Measurements from ENCODE around the gene ALKBH1. TPM values are rescaled to one million over a fixed set of nuclear protein-coding genes. Genes with fewer than 3 reads are reported as not detected.

ALKBH1 gene
- total and polyA plus RNA-seq, 2 of the 13 experiments (the other 11 are each of a cell fraction or from before 2014, with no cell fraction given): 12.5 to 14.3 TPM

DNA sequence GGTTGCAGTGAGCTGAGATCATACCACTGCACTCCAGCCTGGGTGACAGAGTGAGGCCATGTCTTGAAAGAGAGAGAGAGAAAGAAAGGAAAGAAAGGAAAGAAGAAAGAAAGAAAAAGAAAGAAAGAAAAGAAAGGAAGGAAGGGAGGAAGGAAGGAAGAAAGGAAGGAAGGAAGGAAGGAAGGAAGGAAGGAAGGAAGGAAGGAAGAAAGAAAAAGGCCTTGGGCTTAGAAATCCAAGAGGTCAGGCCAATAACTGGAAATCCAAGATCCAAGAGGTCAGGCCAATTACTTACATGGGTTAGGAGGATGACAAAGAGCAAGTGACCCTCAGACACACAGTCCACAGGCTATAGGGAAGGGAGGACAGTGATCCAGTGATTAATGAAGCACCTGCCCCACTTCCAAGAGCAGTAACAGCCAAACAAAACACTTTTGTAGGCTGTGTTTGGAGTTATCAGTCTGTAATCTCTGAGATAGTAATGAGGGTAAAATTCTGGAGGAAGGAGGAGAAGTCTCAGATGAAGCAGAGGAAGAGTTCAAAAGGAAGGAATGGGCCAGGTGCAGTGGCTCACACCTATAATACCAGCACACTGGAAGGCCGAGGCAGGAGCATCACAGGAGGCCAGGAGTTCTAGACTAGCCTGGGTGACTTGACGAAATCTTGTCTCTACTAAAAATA is 59.2 kb downstream of the ALKBH1 start:
- Histone ChIP-seq H3K4me1 (ENCODE audit: insufficient read depth, low read length) (peaks cover 31% of the 10 kb centered on the region), H3K9me3 (ENCODE audit: low read length) (no peaks in the 10 kb centered on the region), H3K4me3 (replicated peaks in 1 of 3; ENCODE audit: insufficient read depth in 1 of 3, low read depth in 2 of 3, low read length in 3 of 3) (no peak overlapping the region), H3K79me2 (ENCODE audit: insufficient read depth, low read length) (no peaks in the 10 kb centered on the region), H2AFZ (ENCODE audit: low read length) (no peak overlapping the region), H3K9ac (ENCODE audit: insufficient read depth, low read depth, low read length) (no peak overlapping the region), H3K27ac (ENCODE audit: extremely low read length, insufficient read depth, low read length) (no peak overlapping the region), H3K4me2 (ENCODE audit: low read depth, low read length) (no peak overlapping the region), H4K20me1 (ENCODE audit: insufficient read depth, low read length) (no peaks in the 10 kb centered on the region), H3K27me3 (ENCODE audit: control insufficient read depth in 1 of 2, insufficient read depth in 2 of 2, low read length in 2 of 2) (no peaks in the 10 kb centered on the region; a peak in 2 of 5 replicates), H3K36me3 (replicated peaks in 1 of 2; ENCODE audit: control insufficient read depth in 1 of 2, insufficient read depth in 2 of 2, low read length in 2 of 2) (no peaks in the 10 kb centered on the region)
- FAIRE-seq: no peak
- 0% methylated on average over 2 of the region's 2 CpGs for WGBS (ENCODE audit: low lambda C conversion rate)
- no peak for DNase-seq (ENCODE audit: low spot score)
- no TSS peak for BruUV-seq (replicated peaks)
- POLR2A ChIA-PET: no interaction called here
- intact Hi-C loops (cut with micrococcal nuclease; ENCODE audit: unreplicated experiment) (no loop called here), in situ Hi-C loops (cut with HindIII; ENCODE audit: extremely low pct_ligation_motif_present, low pct_unique_long_range_greater_than_20kb) (no loop called here)
- no peak for ATAC-seq
- CTCF ChIA-PET (ENCODE audit: low intra/inter-chr PET ratio, low total read pairs): no interaction called here
- TF ChIP-seq PAX8 (CRISPR knock-in tag; IDR thresholded peaks at IDR 0.05; ENCODE audit: borderline replicate concordance) (no peak), ZNF512 (CRISPR knock-in tag; IDR thresholded peaks at IDR 0.05) (peak; percentile 75; the same call in 1 of the 2 replicates)

- no peak overlapping the region for H3K27ac ChIP-seq (ENCODE audit: extremely low read length, insufficient read depth, low read length)
- ATAC-seq: no peak; the same call in 2 of the 3 replicates
- CTCF ChIA-PET (ENCODE audit: low intra/inter-chr PET ratio, low total read pairs): no interaction called here
Observed at GRCh38 chr14:77647853-77648252, 60.0 kb downstream of the ALKBH1 start.

More at GRCh38 chr14:77647853-77648252, 60.0 kb downstream of the ALKBH1 start:
- no peaks in the 10 kb centered on the region for H3K9me3 ChIP-seq (ENCODE audit: low read length)
- H3K4me3 ChIP-seq (replicated peaks in 1 of 3; ENCODE audit: insufficient read depth in 1 of 3, low read depth in 2 of 3, low read length in 3 of 3): no peak overlapping the region
- no peaks in the 10 kb centered on the region for H3K79me2 ChIP-seq (ENCODE audit: insufficient read depth, low read length)
- peaks cover 23% of the 10 kb centered on the region for H3K4me1 ChIP-seq (ENCODE audit: insufficient read depth, low read length)
- POLR2A ChIA-PET: no interaction called here
- no peaks in the 10 kb centered on the region for H4K20me1 ChIP-seq (ENCODE audit: insufficient read depth, low read length)
- no peak for DNase-seq (ENCODE audit: low spot score)
- no peak overlapping the region for H3K4me2 ChIP-seq (ENCODE audit: low read depth, low read length)
- in situ Hi-C loops (cut with HindIII; ENCODE audit: extremely low pct_ligation_motif_present, low pct_unique_long_range_greater_than_20kb): no loop called here
- no TSS peak for BruUV-seq (replicated peaks)
- H3K9ac ChIP-seq (ENCODE audit: insufficient read depth, low read depth, low read length): no peak overlapping the region
- no peak for FAIRE-seq
- WGBS (ENCODE audit: low lambda C conversion rate): 9% methylated on average over 2 of the region's 2 CpGs
- no peaks in the 10 kb centered on the region; a peak in 1 of 5 replicates for H3K27me3 ChIP-seq (ENCODE audit: control insufficient read depth in 1 of 2, insufficient read depth in 2 of 2, low read length in 2 of 2)
- H2AFZ ChIP-seq (ENCODE audit: low read length): no peak overlapping the region
- TF ChIP-seq, protein P1, sequence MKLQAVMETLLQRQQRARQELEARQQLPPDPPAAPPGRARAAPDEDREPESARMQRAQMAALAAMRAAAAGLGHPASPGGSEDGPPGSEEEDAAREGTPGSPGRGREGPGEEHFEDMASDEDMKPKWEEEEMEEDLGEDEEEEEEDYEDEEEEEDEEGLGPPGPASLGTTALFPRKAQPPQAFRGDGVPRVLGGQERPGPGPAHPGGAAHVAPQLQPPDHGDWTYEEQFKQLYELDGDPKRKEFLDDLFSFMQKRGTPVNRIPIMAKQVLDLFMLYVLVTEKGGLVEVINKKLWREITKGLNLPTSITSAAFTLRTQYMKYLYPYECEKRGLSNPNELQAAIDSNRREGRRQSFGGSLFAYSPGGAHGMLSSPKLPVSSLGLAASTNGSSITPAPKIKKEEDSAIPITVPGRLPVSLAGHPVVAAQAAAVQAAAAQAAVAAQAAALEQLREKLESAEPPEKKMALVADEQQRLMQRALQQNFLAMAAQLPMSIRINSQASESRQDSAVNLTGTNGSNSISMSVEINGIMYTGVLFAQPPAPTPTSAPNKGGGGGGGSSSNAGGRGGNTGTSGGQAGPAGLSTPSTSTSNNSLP (IDR thresholded peaks at IDR 0.05; ENCODE audit: low read depth, low read length): peak; percentile 55; the same call in 1 of the 2 replicates
- TF ChIP-seq CEBPB (IDR thresholded peaks at IDR 0.05; ENCODE audit: borderline replicate concordance, low read depth, low read length) (peak; percentile 84), CEBPG (CRISPR knock-in tag; IDR thresholded peaks at IDR 0.05) (peak; percentile 42; the same call in 1 of the 2 replicates), HNF4A (CRISPR knock-in tag; IDR thresholded peaks at IDR 0.05) (peak; percentile 26; the same call in 1 of the 2 replicates), FOSL1 (CRISPR knock-in tag; IDR thresholded peaks at IDR 0.05; ENCODE audit: borderline replicate concordance) (no peak)
- H3K36me3 ChIP-seq (replicated peaks in 1 of 2; ENCODE audit: control insufficient read depth in 1 of 2, insufficient read depth in 2 of 2, low read length in 2 of 2): no peaks in the 10 kb centered on the region
- intact Hi-C loops (cut with micrococcal nuclease; ENCODE audit: unreplicated experiment): no loop called here
